Measurements from ENCODE around the gene TMEM125. TPM values are rescaled to one million over a fixed set of nuclear protein-coding genes. Genes with fewer than 3 reads are reported as not detected.

Gene TMEM125
- total and polyA plus RNA-seq, 2 of the 4 experiments (the other 2 are of a cell fraction), result under 0.01 to 0.03 TPM

DNA sequence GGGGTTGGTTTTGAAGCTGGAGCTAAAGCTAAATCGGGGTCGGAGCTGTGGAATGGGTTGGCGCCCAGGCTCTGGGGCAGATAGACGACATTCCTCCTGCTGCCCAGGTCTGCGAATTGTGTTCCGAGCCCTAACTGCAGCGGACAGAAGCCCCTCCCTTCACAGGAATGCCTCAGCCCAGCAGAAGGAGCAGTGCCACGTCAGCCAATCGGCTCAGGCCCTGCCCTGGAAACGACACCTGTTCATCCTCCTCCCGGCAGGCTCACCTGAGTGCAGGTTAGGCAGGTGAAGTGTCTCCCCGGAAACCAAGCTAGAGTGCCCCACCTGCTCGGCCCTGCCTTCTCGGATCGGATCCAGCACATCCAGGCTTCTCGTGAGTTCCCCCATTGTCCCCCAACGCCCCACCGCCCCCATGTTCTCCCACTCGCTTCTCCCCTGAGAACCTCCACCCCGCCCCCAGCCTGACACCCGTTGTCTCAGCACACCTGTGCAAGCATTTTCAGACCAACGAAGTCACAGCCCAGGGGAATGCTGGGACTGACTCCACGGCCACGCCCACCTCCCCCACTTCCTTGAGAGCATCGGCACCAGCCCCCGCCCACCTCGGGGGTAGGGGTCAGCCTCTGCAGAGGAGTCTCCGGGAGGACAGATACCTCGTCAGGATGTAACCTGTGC lies 775 bp downstream of the TMEM125 start:
- Histone ChIP-seq H3K9ac (ENCODE audit: low read depth, low read length) (no peak overlapping the region), H4K91ac (ENCODE audit: insufficient read depth, low read depth, low read length) (no peak overlapping the region), H3K4me2 (ENCODE audit: low read depth, low read length) (no peak overlapping the region; the same call in 1 of the 2 replicates), H3K27ac (ENCODE audit: insufficient read depth, low read length) (no peak overlapping the region), H3K9me3 (ENCODE audit: control insufficient read depth, insufficient read depth, low read length) (no peaks in the 10 kb centered on the region), H3K4me3 (ENCODE audit: insufficient read depth, low read depth, low read length) (no peak overlapping the region), H3K18ac (ENCODE audit: low read depth, low read length) (no peak overlapping the region), H2AK5ac (ENCODE audit: low read depth, low read length) (no peak overlapping the region), H2AK9ac (replicated peaks; ENCODE audit: low read depth, low read length, poor library complexity) (no peak overlapping the region), H3K27me3 (ENCODE audit: control insufficient read depth, insufficient read depth, low read length) (peaks cover 2% of the 10 kb centered on the region; the same call in 1 of the 2 replicates), H4K20me1 (ENCODE audit: insufficient read depth, low read length) (no peaks in the 10 kb centered on the region), H2AFZ (replicated peaks; ENCODE audit: low read length, poor library complexity) (peak overlapping the region; percentile 64), H3K14ac (replicated peaks; ENCODE audit: low read depth, low read length) (no peak overlapping the region), H2BK5ac (ENCODE audit: low read depth, low read length, poor library complexity, severe bottlenecking) (no peak overlapping the region), H3K4me1 (ENCODE audit: control insufficient read depth, insufficient read depth, low read length) (peaks cover 6% of the 10 kb centered on the region; the same call in 1 of the 2 replicates), H2BK20ac (ENCODE audit: low read depth, low read length) (no peak overlapping the region), H2BK120ac (ENCODE audit: low read depth, low read length) (no peak overlapping the region), H3K23ac (ENCODE audit: low read depth, low read length) (no peak overlapping the region), H3K56ac (ENCODE audit: extremely low read depth, insufficient read depth, low read length) (no peak overlapping the region), H2BK15ac (ENCODE audit: low read depth, low read length) (no peak overlapping the region), H3K36me3 (ENCODE audit: control insufficient read depth, insufficient read depth, low read length) (no peaks in the 10 kb centered on the region), H3K9me1 (ENCODE audit: insufficient read depth, low read length) (no peaks in the 10 kb centered on the region; the same call in 1 of the 2 replicates), H3K4ac (ENCODE audit: low read depth, low read length) (no peak overlapping the region), H4K5ac (ENCODE audit: low read depth, low read length) (no peak overlapping the region), H3K79me1 (ENCODE audit: low read depth in 1 of 2, low read length in 2 of 2) (no peaks in the 10 kb centered on the region), H4K8ac (ENCODE audit: low read depth in 2 of 2, low read length in 2 of 2) (no peak overlapping the region)
- ChIA-PET CTCF (no interaction called here), POLR2A (ENCODE audit: unreplicated experiment) (no interaction called here)
- intact Hi-C loops (cut with micrococcal nuclease), result no loop called here
- TF ChIP-seq RFX5 (IDR thresholded peaks at IDR 0.05; ENCODE audit: low read depth, low read length) (no peak), MAFK (IDR thresholded peaks at IDR 0.05; ENCODE audit: low read depth, low read length) (no peak)
- in situ Hi-C loops (cut with MboI; ENCODE audit: low sequenced_read_pairs), result no loop called here
- 12% methylated on average over 9 of the region's 29 CpGs; no CpG with 5 or more reads in 1 of the 2 experiments for WGBS, 2 experiments (ENCODE audit: extremely low coverage in 2 of 2, insufficient read length in 1 of 2)
- no peak for DNase-seq
- dilution Hi-C loops (cut with HindIII; ENCODE audit: low sequenced_read_pairs, unreplicated experiment), result no loop called here
- no peak for ATAC-seq (ENCODE audit: low read depth)
- BruUV-seq (replicated peaks), result no TSS peak

Data from IMR-90 (cell line).